ENCODE data around the gene MTIF3.

Gene MTIF3

DNA sequence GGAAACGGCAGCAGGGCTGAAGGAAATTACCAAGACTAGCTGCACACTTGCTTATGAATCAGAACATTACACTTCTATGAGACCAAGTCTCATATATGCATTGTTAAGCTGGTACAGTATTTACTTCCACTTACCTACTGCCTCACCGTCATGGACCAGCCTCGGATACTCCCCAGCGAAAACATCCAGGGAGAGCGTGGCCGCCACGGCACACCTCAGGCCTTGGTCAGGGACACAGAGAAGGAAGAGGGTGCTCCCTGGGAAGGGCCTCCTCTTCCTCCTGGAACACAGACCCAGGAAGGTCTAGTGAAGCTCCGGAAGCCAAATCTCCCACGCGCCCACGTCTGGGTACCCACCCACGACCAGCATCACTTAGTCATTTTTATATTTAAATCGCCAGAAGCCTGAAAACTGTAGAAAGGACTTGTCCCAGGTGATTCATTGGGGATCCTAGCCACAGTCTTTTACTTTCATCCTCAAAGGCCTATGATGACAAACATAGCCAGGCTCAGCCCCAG lies 24.4 kb upstream of the MTIF3 start:
- H3K4me3 ChIP-seq (ENCODE audit: low read length), result no peak overlapping the region
- no peaks in the 10 kb centered on the region for H3K36me3 ChIP-seq (ENCODE audit: insufficient read depth, low read length)
- no peak overlapping the region for H2AFZ ChIP-seq (ENCODE audit: low read depth, low read length)
- H3K4me1 ChIP-seq (ENCODE audit: insufficient read depth, low read length), result peaks cover 3% of the 10 kb centered on the region
- H3K27me3 ChIP-seq (ENCODE audit: insufficient read depth, low read length), result no peaks in the 10 kb centered on the region
- H3K9me3 ChIP-seq (ENCODE audit: low read length), result no peaks in the 10 kb centered on the region

DNA sequence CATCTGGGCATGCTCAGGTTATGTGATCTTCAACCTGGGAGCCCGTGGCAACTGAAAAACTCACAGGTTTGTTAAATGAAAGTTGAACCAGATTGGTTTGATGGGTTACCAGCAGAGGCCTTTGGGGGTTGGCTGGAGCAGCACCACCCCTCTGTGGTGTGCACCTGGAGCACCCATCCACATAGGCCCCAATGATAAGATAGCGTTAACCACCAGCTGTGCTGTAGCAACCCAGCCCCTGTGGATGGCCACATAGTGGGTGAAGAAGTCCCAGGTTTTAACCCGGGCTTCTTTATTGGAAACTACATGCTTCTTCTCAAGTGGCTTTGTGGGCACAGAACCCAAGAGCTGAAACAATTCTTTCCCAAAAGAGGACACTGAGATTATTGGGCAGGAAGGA lies 22.6 kb upstream of the MTIF3 start:
- H2AFZ ChIP-seq (ENCODE audit: low read depth, low read length), result no peak overlapping the region
- H3K9me3 ChIP-seq (ENCODE audit: low read length), result no peaks in the 10 kb centered on the region
- no peaks in the 10 kb centered on the region for H3K27me3 ChIP-seq (ENCODE audit: insufficient read depth, low read length)
- no peaks in the 10 kb centered on the region for H3K36me3 ChIP-seq (ENCODE audit: insufficient read depth, low read length)
- H3K4me3 ChIP-seq (ENCODE audit: low read length), result no peak overlapping the region
- H3K4me1 ChIP-seq (ENCODE audit: insufficient read depth, low read length), result peaks cover 3% of the 10 kb centered on the region

- Histone ChIP-seq H3K4me3 (ENCODE audit: low read length) (no peak overlapping the region), H2AFZ (ENCODE audit: low read depth, low read length) (no peak overlapping the region), H3K9me3 (ENCODE audit: low read length) (no peaks in the 10 kb centered on the region), H3K36me3 (ENCODE audit: insufficient read depth, low read length) (no peaks in the 10 kb centered on the region), H3K4me1 (ENCODE audit: insufficient read depth, low read length) (peaks cover 3% of the 10 kb centered on the region), H3K27me3 (ENCODE audit: insufficient read depth, low read length) (no peaks in the 10 kb centered on the region)
These were observed 22.1 kb upstream of the MTIF3 start for GRCh38 chr13:27472441-27472840.

GRCh38 chr13:27470075-27470820 lies 19.9 kb upstream of the MTIF3 start:
- H3K4me1 ChIP-seq (ENCODE audit: insufficient read depth, low read length), result no peaks in the 10 kb centered on the region
- no peaks in the 10 kb centered on the region for H3K9me3 ChIP-seq (ENCODE audit: low read length)
- H3K27me3 ChIP-seq (ENCODE audit: insufficient read depth, low read length), result no peaks in the 10 kb centered on the region
- H3K36me3 ChIP-seq (ENCODE audit: insufficient read depth, low read length), result no peaks in the 10 kb centered on the region
- H3K4me3 ChIP-seq (ENCODE audit: low read length), result no peak overlapping the region
- no peak overlapping the region for H2AFZ ChIP-seq (ENCODE audit: low read depth, low read length)

GRCh38 chr13:27466513-27466912 lies 16.1 kb upstream of the MTIF3 start:
- H2AFZ ChIP-seq (ENCODE audit: low read depth, low read length), result peak overlapping the region; percentile 28
- no peaks in the 10 kb centered on the region for H3K27me3 ChIP-seq (ENCODE audit: insufficient read depth, low read length)
- H3K4me3 ChIP-seq (ENCODE audit: low read length), result no peak overlapping the region
- no peaks in the 10 kb centered on the region for H3K9me3 ChIP-seq (ENCODE audit: low read length)
- no peaks in the 10 kb centered on the region for H3K36me3 ChIP-seq (ENCODE audit: insufficient read depth, low read length)
- no peaks in the 10 kb centered on the region for H3K4me1 ChIP-seq (ENCODE audit: insufficient read depth, low read length)

GRCh38 chr13:27465611-27466010 lies 15.2 kb upstream of the MTIF3 start:
- Histone ChIP-seq H3K9me3 (ENCODE audit: low read length) (no peaks in the 10 kb centered on the region), H3K4me3 (ENCODE audit: low read length) (no peak overlapping the region), H3K36me3 (ENCODE audit: insufficient read depth, low read length) (no peaks in the 10 kb centered on the region), H2AFZ (ENCODE audit: low read depth, low read length) (no peak overlapping the region), H3K4me1 (ENCODE audit: insufficient read depth, low read length) (no peaks in the 10 kb centered on the region), H3K27me3 (ENCODE audit: insufficient read depth, low read length) (no peaks in the 10 kb centered on the region)

- Histone ChIP-seq H2AFZ (ENCODE audit: low read depth, low read length) (no peak overlapping the region), H3K27me3 (ENCODE audit: insufficient read depth, low read length) (no peaks in the 10 kb centered on the region), H3K4me1 (ENCODE audit: insufficient read depth, low read length) (no peaks in the 10 kb centered on the region), H3K4me3 (ENCODE audit: low read length) (no peak overlapping the region), H3K36me3 (ENCODE audit: insufficient read depth, low read length) (no peaks in the 10 kb centered on the region), H3K9me3 (ENCODE audit: low read length) (no peaks in the 10 kb centered on the region)
These were observed 13.1 kb upstream of the MTIF3 start for GRCh38 chr13:27463500-27463899.

GRCh38 chr13:27461940-27462584 lies 11.7 kb upstream of the MTIF3 start:
- Histone ChIP-seq H3K4me1 (ENCODE audit: insufficient read depth, low read length) (no peaks in the 10 kb centered on the region), H3K4me3 (ENCODE audit: low read length) (no peak overlapping the region), H2AFZ (ENCODE audit: low read depth, low read length) (no peak overlapping the region), H3K27me3 (ENCODE audit: insufficient read depth, low read length) (no peaks in the 10 kb centered on the region), H3K36me3 (ENCODE audit: insufficient read depth, low read length) (no peaks in the 10 kb centered on the region), H3K9me3 (ENCODE audit: low read length) (no peaks in the 10 kb centered on the region)

- H3K4me1 ChIP-seq (ENCODE audit: insufficient read depth, low read length), result peaks cover 21% of the 10 kb centered on the region
- H3K4me3 ChIP-seq (ENCODE audit: low read length), result peak overlapping the region; percentile 36
- peak overlapping the region; percentile 90 for H2AFZ ChIP-seq (ENCODE audit: low read depth, low read length)
- no peaks in the 10 kb centered on the region for H3K36me3 ChIP-seq (ENCODE audit: insufficient read depth, low read length)
- no peaks in the 10 kb centered on the region for H3K27me3 ChIP-seq (ENCODE audit: insufficient read depth, low read length)
- H3K9me3 ChIP-seq (ENCODE audit: low read length), result no peaks in the 10 kb centered on the region
These were observed 5.0 kb upstream of the MTIF3 start for GRCh38 chr13:27455331-27455855.

DNA sequence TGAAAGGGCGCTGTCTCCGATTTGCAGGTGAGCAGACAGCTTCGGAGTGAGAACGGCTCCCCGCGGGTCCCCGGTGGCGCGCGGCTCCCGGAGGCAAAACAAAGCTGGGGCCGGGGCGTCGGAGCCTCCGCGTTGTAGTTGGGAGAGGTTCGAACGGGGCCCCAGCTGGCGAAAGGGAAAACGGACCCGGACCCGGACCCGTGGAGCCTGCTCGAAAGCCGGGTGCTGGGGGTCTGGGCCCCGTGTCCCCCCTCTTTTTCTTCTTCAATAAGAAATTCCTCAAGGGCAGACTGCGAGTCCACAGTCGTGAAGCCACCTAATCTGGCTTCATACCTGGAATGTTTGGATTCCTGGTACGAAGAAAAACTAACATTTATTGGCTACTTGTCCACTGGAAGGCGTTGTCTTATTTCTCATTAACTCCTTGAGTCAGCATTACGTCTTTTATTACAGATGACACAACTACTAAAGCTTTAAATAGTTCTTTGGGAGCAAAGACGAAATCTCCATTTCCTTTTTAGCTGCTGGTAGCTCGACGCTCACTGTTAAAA lies 632 bp upstream of the MTIF3 start:
- H3K4me3 ChIP-seq (ENCODE audit: low read length), result peak overlapping the region; percentile 76
- peaks cover 27% of the 10 kb centered on the region for H3K4me1 ChIP-seq (ENCODE audit: insufficient read depth, low read length)
- peak overlapping the region; percentile 33 for H2AFZ ChIP-seq (ENCODE audit: low read depth, low read length)
- H3K36me3 ChIP-seq (ENCODE audit: insufficient read depth, low read length), result no peaks in the 10 kb centered on the region
- H3K9me3 ChIP-seq (ENCODE audit: low read length), result no peaks in the 10 kb centered on the region
- H3K27me3 ChIP-seq (ENCODE audit: insufficient read depth, low read length), result no peaks in the 10 kb centered on the region

DNA sequence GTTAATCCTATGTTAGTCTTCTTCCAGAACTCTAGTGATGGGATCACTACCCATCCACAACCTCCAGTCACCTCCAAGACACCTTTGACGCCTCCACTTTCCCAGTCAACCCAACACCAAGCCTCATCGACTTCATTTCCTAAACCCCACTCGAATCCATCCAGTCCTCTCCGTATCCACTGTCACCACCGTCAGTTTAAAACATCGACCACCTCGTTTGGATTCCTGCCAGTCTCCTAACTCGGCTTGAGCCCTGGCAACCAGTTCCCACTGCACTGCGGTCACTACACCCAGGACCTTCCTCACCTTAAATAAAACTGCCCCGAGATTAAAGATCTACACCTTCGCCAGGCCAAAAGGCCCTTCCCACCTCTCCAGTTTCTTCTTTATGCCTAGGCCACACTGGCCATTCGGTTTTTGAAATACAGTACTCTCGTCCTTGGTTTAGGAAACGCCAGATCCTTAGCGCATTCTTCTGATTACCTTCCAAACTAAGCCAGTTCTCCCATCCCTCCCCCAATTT lies 1.2 kb downstream of the MTIF3 start:
- Histone ChIP-seq H3K36me3 (ENCODE audit: insufficient read depth, low read length) (no peaks in the 10 kb centered on the region), H3K4me1 (ENCODE audit: insufficient read depth, low read length) (peaks cover 17% of the 10 kb centered on the region), H2AFZ (ENCODE audit: low read depth, low read length) (peak overlapping the region; percentile 33), H3K27me3 (ENCODE audit: insufficient read depth, low read length) (no peaks in the 10 kb centered on the region), H3K4me3 (ENCODE audit: low read length) (peak overlapping the region; percentile 76), H3K9me3 (ENCODE audit: low read length) (no peaks in the 10 kb centered on the region)

GRCh38 chr13:27448308-27448707 lies 2.1 kb downstream of the MTIF3 start:
- Histone ChIP-seq H3K4me3 (ENCODE audit: low read length) (no peak overlapping the region), H3K27me3 (ENCODE audit: insufficient read depth, low read length) (no peaks in the 10 kb centered on the region), H3K9me3 (ENCODE audit: low read length) (no peaks in the 10 kb centered on the region), H2AFZ (ENCODE audit: low read depth, low read length) (no peak overlapping the region), H3K36me3 (ENCODE audit: insufficient read depth, low read length) (no peaks in the 10 kb centered on the region), H3K4me1 (ENCODE audit: insufficient read depth, low read length) (peaks cover 17% of the 10 kb centered on the region)

- Histone ChIP-seq H3K27me3 (ENCODE audit: insufficient read depth, low read length) (no peaks in the 10 kb centered on the region), H3K36me3 (ENCODE audit: insufficient read depth, low read length) (peaks cover 4% of the 10 kb centered on the region), H3K4me1 (ENCODE audit: insufficient read depth, low read length) (peaks cover 17% of the 10 kb centered on the region), H3K9me3 (ENCODE audit: low read length) (no peaks in the 10 kb centered on the region), H2AFZ (ENCODE audit: low read depth, low read length) (no peak overlapping the region), H3K4me3 (ENCODE audit: low read length) (no peak overlapping the region)
These were observed 3.3 kb downstream of the MTIF3 start for GRCh38 chr13:27446986-27447583.

Data from neuron (in vitro differentiated cells).